GM23338 (cell line): Measurements from ENCODE around the gene HS6ST2. TPM values are rescaled to one million over a fixed set of nuclear protein-coding genes. Genes with fewer than 3 reads are reported as not detected.

ENCODE experiments used
- polyA plus RNA-seq: library from polyadenylated mRNA; unstranded; fragments of >200 nt; fragmentation: Nextera tagmentation; extraction: Ambion mirVana; gene quantifications from 2 replicates; pipeline ENCODE4 v1.2.1, GENCODE V29; 2016
- small RNA-seq: library from RNA; depleted of rRNA; stranded (forward); fragments of <200 nt; gene quantifications from one replicate; pipeline ENCODE3, GENCODE V24; 2014; ENCODE audit warnings: low replicate concordance
- total RNA-seq: library from RNA; depleted of rRNA; stranded (reverse); fragments of >200 nt; shearing (Covaris generic); gene quantifications from 2 replicates; pipeline ENCODE4 v1.2.3, GENCODE V29; 2014; rRNA removed

The HS6ST2 gene
- total and polyA plus RNA-seq, 2 experiments from 2014 or later: 0.82 to 4.8 TPM

Small RNA genes within 50 kb of the gene (small RNA-seq; reads per million reads assigned to genes)
- 0.10 reads per million for gene RNU6-98P
- not detected for gene Z82205.1

Other genes starting within 250 kb of the HS6ST2 start
- not detected in 2 replicates for gene USP26, start 138.5 kb upstream of the HS6ST2 start, total RNA-seq
- not detected in 2 replicates for gene USP26, start 138.5 kb upstream of the HS6ST2 start, polyA plus RNA-seq